Transverse colon (tissue), 4 donors: ENCODE results near the gene MAN1A2. TPM values are rescaled to one million over a fixed set of nuclear protein-coding genes. Genes with fewer than 3 reads are reported as not detected.

Experiments used
- DNase-seq: peaks from one replicate; pipeline ENCODE4 v3.0.0-alpha.2; 2019
- H3K27ac ChIP-seq, 4 donors: fragments of 200-600 bp; sonication (generic); 2 replicates each; pipeline ENCODE4 v1.5.1; 2016 to 2018; ENCODE audit warnings: inconsistent platforms in 4 of 4
- H3K27me3 ChIP-seq: fragments of 200-600 bp; sonication (generic); 2 replicates; pipeline ENCODE4 v1.5.1; 2017; ENCODE audit warnings: inconsistent platforms
- H3K36me3 ChIP-seq, 4 donors: fragments of 200-600 bp; sonication (generic); 2 replicates each; pipeline ENCODE4 v1.5.1; 2017 to 2019; ENCODE audit warnings: inconsistent platforms in 4 of 4
- H3K4me1 ChIP-seq, 4 donors: fragments of 200-600 bp; sonication (generic); 2 replicates each; pipeline ENCODE4 v1.5.1; 2017 to 2020; ENCODE audit warnings: inconsistent platforms in 4 of 4
- H3K4me3 ChIP-seq, 4 donors: fragments of 200-600 bp; sonication (generic); 1 replicate in 1 of 4; 2 replicates in 3 of 4; pipeline versions ENCODE4 v1.5.1 to v1.6.1; 2017 to 2019; ENCODE audit warnings: inconsistent platforms in 4 of 4
- H3K9me3 ChIP-seq, 2 donors: fragments of 200-600 bp; sonication (generic); 2 replicates each; pipeline ENCODE4 v1.5.1; 2017 to 2019; ENCODE audit warnings: inconsistent platforms in 2 of 2
- CTCF ChIP-seq, 5 experiments: fragments of 200-600 bp in 3 of 5; fragments of 450-650 bp in 2 of 5; sonication (generic) in 3 of 5; IDR thresholded peaks; 1 replicate in 2 of 5; 2 replicates in 3 of 5; pipeline ENCODE4 v1.5.1; 2016 to 2017; ENCODE audit warnings: antibody characterized with exemption in 5 of 5, inconsistent platforms in 3 of 5, mild to moderate bottlenecking in 2 of 5, moderate library complexity in 1 of 5
- EP300 ChIP-seq: sonication (generic); formaldehyde crosslinking; IDR thresholded peaks from one replicate; pipeline ENCODE4 v1.6.1; 2017; ENCODE audit warnings: antibody characterized with exemption, low read depth
- POLR2A ChIP-seq: fragments of 450-650 bp; IDR thresholded peaks from one replicate; pipeline ENCODE4 v1.6.1; 2016; ENCODE audit warnings: antibody characterized with exemption, mild to moderate bottlenecking, moderate library complexity
- POLR2AphosphoS5 ChIP-seq, 3 donors: sonication (generic); formaldehyde crosslinking; IDR thresholded peaks; one replicate each; pipeline ENCODE4 v1.6.1; 2016; ENCODE audit warnings: antibody characterized with exemption in 3 of 3
- WGBS, 2 donors: methylation state at CpG; one replicate each; pipeline ENCODE4 v1.1.5; 2018; ENCODE audit warnings: low coverage in 1 of 2; 5-methylcytosine and 5-hydroxymethylcytosine counted together
- in situ Hi-C, 4 donors: fragments of 200-750 bp; cut with MboI; loops; one replicate each; pipeline versions ENCODE4 v1.15.0 to v1.15.1; 2017; ENCODE audit warnings: low sequenced_read_pairs in 3 of 4, low pct_ligation_motif_present in 1 of 4, low pct_unique_long_range_greater_than_20kb in 1 of 4
- intact Hi-C: fragments of 100-400 bp; cut with DNase I; formaldehyde crosslinking; loops from one replicate; pipeline ENCODE4 v1.15.1; 2023; ENCODE audit warnings: low total_unique reads
- total RNA-seq, 4 donors: library from RNA; depleted of rRNA; stranded (reverse); fragments of >200 nt; gene quantifications; one replicate each; pipeline ENCODE4 v1.1.0, GENCODE V29; 2016

The MAN1A2 gene
- total RNA-seq, 4 donors from 2014 or later: 9.0 to 38.6 (median 21.6) TPM

DNA sequence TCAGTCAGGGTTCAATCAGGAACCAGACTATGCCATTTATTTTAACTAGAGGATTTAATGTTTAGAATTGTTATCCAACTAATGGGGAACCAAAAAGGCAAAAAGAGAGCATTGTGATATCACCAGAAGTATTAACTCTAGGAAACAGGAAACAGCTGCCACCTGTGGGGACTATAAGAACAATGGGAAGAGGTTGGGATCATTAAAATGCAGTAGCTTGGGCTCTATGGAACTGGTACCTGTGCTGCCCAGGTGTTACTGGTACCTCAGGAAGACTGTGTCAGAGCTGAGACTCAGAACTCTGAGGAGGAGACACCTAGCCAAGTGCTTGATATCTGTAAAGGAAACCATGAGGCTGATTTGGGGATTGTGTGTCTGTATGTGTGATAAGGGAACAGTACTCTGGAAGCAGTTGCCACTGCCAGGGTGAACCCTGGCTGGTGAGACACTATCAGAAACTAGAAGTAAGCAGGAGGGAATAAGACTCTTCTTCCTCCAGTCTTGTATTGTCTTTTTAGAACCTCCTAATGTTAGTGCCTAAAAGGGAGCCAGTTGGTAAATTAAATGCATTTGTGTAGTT lies 49.4 kb downstream of the MAN1A2 start:
- no peak overlapping the region for H3K27ac ChIP-seq
- intact Hi-C loops: no loop called here

GRCh38 chr1:117425050-117425734 lies 57.9 kb downstream of the MAN1A2 start:
- in situ Hi-C loops: no loop called here
- Histone ChIP-seq H3K4me3 (no peak overlapping the region), H3K9me3 (peaks cover 16 to 25% of the 10 kb centered on the region in 2 donors), H3K27me3 (no peaks in the 10 kb centered on the region), H3K36me3 (peaks cover 0 to 50% (median 3%) of the 10 kb centered on the region in 4 donors), H3K4me1 (peaks cover 0 to 3% (median 0%) of the 10 kb centered on the region in 4 donors), H3K27ac (no peak overlapping the region)
- no peak for DNase-seq
- intact Hi-C loops: no loop called here
- 80 to 91% methylated on average over 2 of the region's 2 CpGs for WGBS, 2 donors
- no peak for TF ChIP-seq POLR2A
- TF ChIP-seq POLR2AphosphoS5 (IDR thresholded peaks at IDR 0.05): no peak
- TF ChIP-seq EP300: no peak
- no peak for TF ChIP-seq CTCF (IDR thresholded peaks at IDR 0.05)

More for the DNA sequence above, 49.4 kb downstream of the MAN1A2 start:
- DNase-seq: no peak
- H3K27me3 ChIP-seq: no peaks in the 10 kb centered on the region
- H3K36me3 ChIP-seq: peaks cover 0 to 4% (median 2%) of the 10 kb centered on the region in 4 donors
- in situ Hi-C loops: loop anchor here in 1 of 4 donors (25.0 kb wide), 1 partner anchor 104 kb away; no protein-coding TSS in a partner anchor
- no peaks in the 10 kb centered on the region for H3K9me3 ChIP-seq
- TF ChIP-seq EP300 (no peak), POLR2A (no peak), CTCF (IDR thresholded peaks at IDR 0.05) (no peak), POLR2AphosphoS5 (IDR thresholded peaks at IDR 0.05) (no peak)
- no peaks in the 10 kb centered on the region for H3K4me1 ChIP-seq
- no peak overlapping the region for H3K4me3 ChIP-seq

- peaks cover 0 to 50% (median 3%) of the 10 kb centered on the region in 4 donors for H3K36me3 ChIP-seq
- TF ChIP-seq POLR2A: no peak
- no peak for TF ChIP-seq CTCF (IDR thresholded peaks at IDR 0.05)
- no peak for TF ChIP-seq POLR2AphosphoS5 (IDR thresholded peaks at IDR 0.05)
- intact Hi-C loops (no loop called here), in situ Hi-C loops (no loop called here)
- no peaks in the 10 kb centered on the region for H3K27me3 ChIP-seq
- no peak overlapping the region for H3K27ac ChIP-seq
- H3K9me3 ChIP-seq: peaks cover 16 to 25% of the 10 kb centered on the region in 2 donors
- no peaks in the 10 kb centered on the region for H3K4me1 ChIP-seq
- DNase-seq: no peak
- H3K4me3 ChIP-seq: no peak overlapping the region
Measured at GRCh38 chr1:117427297-117427696, 60.0 kb downstream of the MAN1A2 start.

GRCh38 chr1:117433943-117434342 lies 66.7 kb downstream of the MAN1A2 start:
- 45 to 48% methylated on average over 1 of the region's 1 CpG for WGBS, 2 donors
- intact Hi-C loops: no loop called here
- H3K9me3 ChIP-seq: no peaks in the 10 kb centered on the region
- H3K27ac ChIP-seq: no peak overlapping the region
- no peaks in the 10 kb centered on the region for H3K4me1 ChIP-seq
- in situ Hi-C loops: no loop called here
- no peak for TF ChIP-seq POLR2A
- TF ChIP-seq CTCF (IDR thresholded peaks at IDR 0.05): no peak
- no peak overlapping the region for H3K4me3 ChIP-seq
- no peaks in the 10 kb centered on the region for H3K36me3 ChIP-seq
- no peaks in the 10 kb centered on the region for H3K27me3 ChIP-seq
- DNase-seq: no peak
